ENCODE data around the gene CAMK2D. TPM values are rescaled to one million over a fixed set of nuclear protein-coding genes. Genes with fewer than 3 reads are reported as not detected.

The CAMK2D gene
- total RNA-seq, 1 experiment from 2014 or later: 29.5 TPM

DNA sequence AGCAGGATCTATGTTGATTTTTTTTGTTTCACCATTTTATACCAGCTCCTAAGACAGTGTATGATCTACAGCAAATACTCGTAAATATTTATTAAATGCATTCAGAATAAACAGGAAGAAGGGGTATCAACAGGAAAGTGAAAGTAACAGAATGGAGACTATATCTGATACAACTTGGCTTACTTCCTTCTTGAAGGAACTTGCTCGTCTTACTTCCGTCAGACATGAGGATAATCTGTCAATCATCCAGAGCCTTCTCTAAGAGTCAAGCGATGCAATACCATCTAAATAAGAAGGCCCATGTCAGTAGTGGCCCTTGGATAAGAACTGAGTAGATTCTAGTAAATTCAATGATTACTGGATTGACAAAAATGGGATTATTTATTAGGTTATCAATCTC is 84.2 kb downstream of the CAMK2D start:
- ChIA-PET POLR2A (interaction anchor here (0.5 kb wide), 1 partner anchor 61 kb away, joined by 6 read pairs; no protein-coding TSS in a partner anchor), CTCF (no interaction called here)
- no peaks in the 10 kb centered on the region for H3K36me3 ChIP-seq (ENCODE audit: control insufficient read depth, insufficient read depth, low read length)
- no TSS peak for BruUV-seq (replicated peaks)
- ATAC-seq (no peak), DNase-seq (ENCODE audit: low read depth, low spot score) (no peak)
- peaks cover 5% of the 10 kb centered on the region for H3K4me1 ChIP-seq (ENCODE audit: control insufficient read depth, insufficient read depth, low read length)
- H3K27me3 ChIP-seq (ENCODE audit: control insufficient read depth, insufficient read depth, low read length): no peaks in the 10 kb centered on the region
- intact Hi-C loops (cut with micrococcal nuclease; ENCODE audit: unreplicated experiment) (no loop called here), in situ Hi-C loops (cut with HindIII; ENCODE audit: low pct_unique_long_range_greater_than_20kb, low sequenced_read_pairs) (no loop called here)
- H3K27ac ChIP-seq (ENCODE audit: low read length): no peak overlapping the region
- TF ChIP-seq SIN3A (IDR thresholded peaks at IDR 0.05; ENCODE audit: borderline replicate concordance, insufficient read depth, low read depth, low read length): no peak
- no peak for TF ChIP-seq REST (IDR thresholded peaks at IDR 0.05; ENCODE audit: insufficient read depth in 1 of 2, low read depth in 2 of 2, low read length in 1 of 2)
- TF ChIP-seq TCF7L2 (IDR thresholded peaks at IDR 0.05; ENCODE audit: low read depth, low read length): no peak
- H3K9me3 ChIP-seq (ENCODE audit: control insufficient read depth, insufficient read depth, low read depth, low read length): no peaks in the 10 kb centered on the region
- H3K4me3 ChIP-seq (ENCODE audit: low read depth in 2 of 2, low read length in 2 of 2): no peak overlapping the region

DNA sequence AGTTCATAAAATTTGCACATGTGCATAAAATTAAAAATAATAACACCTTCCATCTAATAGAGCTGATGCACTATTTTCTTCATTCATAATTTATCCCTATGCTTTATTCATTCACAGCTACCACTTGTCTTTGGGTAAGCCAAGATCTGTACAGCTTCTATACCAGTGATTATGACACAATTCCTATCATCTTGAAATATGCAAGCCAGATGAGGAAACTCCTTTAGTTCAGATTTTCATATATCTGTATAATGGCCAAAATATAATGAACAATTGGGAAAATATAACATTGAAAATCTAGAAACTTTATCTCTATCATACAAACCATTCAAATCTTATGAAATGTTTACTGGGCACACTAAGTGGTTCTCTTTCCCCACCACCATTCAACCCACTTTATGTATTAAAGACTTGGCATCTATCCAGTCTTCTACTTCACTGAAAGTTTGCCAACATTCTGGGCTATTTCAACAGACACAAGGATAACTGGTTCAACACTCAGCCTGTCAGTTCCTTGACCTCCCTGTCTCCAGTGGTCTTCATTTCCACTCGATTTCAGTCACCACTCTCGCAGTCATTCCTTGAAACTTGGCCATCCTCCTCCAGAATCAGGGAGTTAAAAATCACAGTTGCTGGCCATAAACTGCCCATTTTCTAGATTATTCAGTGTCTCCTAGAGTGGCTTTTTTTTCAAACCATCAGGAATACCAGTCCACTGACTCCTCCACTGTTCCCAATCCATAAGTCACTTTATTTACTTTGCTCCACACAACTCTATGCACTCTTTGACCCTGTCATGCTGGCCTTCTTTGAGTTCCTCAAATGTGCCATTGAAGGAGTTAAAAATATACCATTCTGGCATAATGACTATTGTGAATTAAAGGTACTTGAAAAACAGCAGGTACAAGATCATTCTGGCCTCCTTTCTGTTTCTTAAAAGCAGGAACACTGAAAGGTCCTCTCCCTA is 85.5 kb downstream of the CAMK2D start:
- CTCF ChIA-PET: no interaction called here
- DNase-seq (ENCODE audit: low read depth, low spot score): no peak
- intact Hi-C loops (cut with micrococcal nuclease; ENCODE audit: unreplicated experiment): no loop called here

More for the DNA sequence above, 85.5 kb downstream of the CAMK2D start:
- Histone ChIP-seq H3K27ac (ENCODE audit: low read length) (no peak overlapping the region), H3K36me3 (ENCODE audit: control insufficient read depth, insufficient read depth, low read length) (no peaks in the 10 kb centered on the region), H3K4me1 (ENCODE audit: control insufficient read depth, insufficient read depth, low read length) (peaks cover 5% of the 10 kb centered on the region), H3K4me3 (ENCODE audit: low read depth in 2 of 2, low read length in 2 of 2) (no peak overlapping the region), H3K27me3 (ENCODE audit: control insufficient read depth, insufficient read depth, low read length) (no peaks in the 10 kb centered on the region), H3K9me3 (ENCODE audit: control insufficient read depth, insufficient read depth, low read depth, low read length) (no peaks in the 10 kb centered on the region)
- in situ Hi-C loops (cut with HindIII; ENCODE audit: low pct_unique_long_range_greater_than_20kb, low sequenced_read_pairs): no loop called here
- POLR2A ChIA-PET: no interaction called here
- no TSS peak for BruUV-seq (replicated peaks)
- TF ChIP-seq SIN3A (IDR thresholded peaks at IDR 0.05; ENCODE audit: borderline replicate concordance, insufficient read depth, low read depth, low read length): no peak
- no peak for TF ChIP-seq REST (IDR thresholded peaks at IDR 0.05; ENCODE audit: insufficient read depth in 1 of 2, low read depth in 2 of 2, low read length in 1 of 2)
- TF ChIP-seq, protein P1, sequence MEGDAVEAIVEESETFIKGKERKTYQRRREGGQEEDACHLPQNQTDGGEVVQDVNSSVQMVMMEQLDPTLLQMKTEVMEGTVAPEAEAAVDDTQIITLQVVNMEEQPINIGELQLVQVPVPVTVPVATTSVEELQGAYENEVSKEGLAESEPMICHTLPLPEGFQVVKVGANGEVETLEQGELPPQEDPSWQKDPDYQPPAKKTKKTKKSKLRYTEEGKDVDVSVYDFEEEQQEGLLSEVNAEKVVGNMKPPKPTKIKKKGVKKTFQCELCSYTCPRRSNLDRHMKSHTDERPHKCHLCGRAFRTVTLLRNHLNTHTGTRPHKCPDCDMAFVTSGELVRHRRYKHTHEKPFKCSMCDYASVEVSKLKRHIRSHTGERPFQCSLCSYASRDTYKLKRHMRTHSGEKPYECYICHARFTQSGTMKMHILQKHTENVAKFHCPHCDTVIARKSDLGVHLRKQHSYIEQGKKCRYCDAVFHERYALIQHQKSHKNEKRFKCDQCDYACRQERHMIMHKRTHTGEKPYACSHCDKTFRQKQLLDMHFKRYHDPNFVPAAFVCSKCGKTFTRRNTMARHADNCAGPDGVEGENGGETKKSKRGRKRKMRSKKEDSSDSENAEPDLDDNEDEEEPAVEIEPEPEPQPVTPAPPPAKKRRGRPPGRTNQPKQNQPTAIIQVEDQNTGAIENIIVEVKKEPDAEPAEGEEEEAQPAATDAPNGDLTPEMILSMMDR (IDR thresholded peaks at IDR 0.05): no peak
- no peak for TF ChIP-seq TCF7L2 (IDR thresholded peaks at IDR 0.05; ENCODE audit: low read depth, low read length)
- TF ChIP-seq POLR2AphosphoS5 (IDR thresholded peaks at IDR 0.05; ENCODE audit: low read depth, low read length): no peak
- no peak for ATAC-seq
